Mucosa of stomach (tissue), 1 donor: ENCODE measurements around the gene HHLA2.
"Not testable (repeated sequence)": the region's sequence is repeated elsewhere in the genome, so short reads cannot be mapped to it uniquely, and the experiment has no call there.

Experiments
- H3K27me3 ChIP-seq: one replicate; pipeline ENCODE4 v1.7.0; 2013; ENCODE audit warnings: mild to moderate bottlenecking, low read length; ENCODE audit not compliant: control insufficient read depth, insufficient read depth
- H3K36me3 ChIP-seq: one replicate; pipeline ENCODE4 v1.7.0; 2013; ENCODE audit warnings: low read length; ENCODE audit not compliant: control insufficient read depth, insufficient read depth
- H3K4me1 ChIP-seq: one replicate; pipeline ENCODE4 v1.7.0; 2013; ENCODE audit warnings: mild to moderate bottlenecking, low read length; ENCODE audit not compliant: control insufficient read depth, insufficient read depth
- H3K4me3 ChIP-seq: one replicate; pipeline ENCODE4 v1.7.0; 2013; ENCODE audit warnings: low read length
- H3K9ac ChIP-seq: one replicate; pipeline ENCODE4 v1.7.0; 2013; ENCODE audit warnings: mild to moderate bottlenecking, low read length, moderate library complexity
- H3K9me3 ChIP-seq: one replicate; pipeline ENCODE4 v1.7.0; 2013; ENCODE audit warnings: mild to moderate bottlenecking, low read length, moderate library complexity; ENCODE audit not compliant: control insufficient read depth
- donor health status: Pancreatic carcinoma.

Gene HHLA2, protein sequence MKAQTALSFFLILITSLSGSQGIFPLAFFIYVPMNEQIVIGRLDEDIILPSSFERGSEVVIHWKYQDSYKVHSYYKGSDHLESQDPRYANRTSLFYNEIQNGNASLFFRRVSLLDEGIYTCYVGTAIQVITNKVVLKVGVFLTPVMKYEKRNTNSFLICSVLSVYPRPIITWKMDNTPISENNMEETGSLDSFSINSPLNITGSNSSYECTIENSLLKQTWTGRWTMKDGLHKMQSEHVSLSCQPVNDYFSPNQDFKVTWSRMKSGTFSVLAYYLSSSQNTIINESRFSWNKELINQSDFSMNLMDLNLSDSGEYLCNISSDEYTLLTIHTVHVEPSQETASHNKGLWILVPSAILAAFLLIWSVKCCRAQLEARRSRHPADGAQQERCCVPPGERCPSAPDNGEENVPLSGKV

DNA sequence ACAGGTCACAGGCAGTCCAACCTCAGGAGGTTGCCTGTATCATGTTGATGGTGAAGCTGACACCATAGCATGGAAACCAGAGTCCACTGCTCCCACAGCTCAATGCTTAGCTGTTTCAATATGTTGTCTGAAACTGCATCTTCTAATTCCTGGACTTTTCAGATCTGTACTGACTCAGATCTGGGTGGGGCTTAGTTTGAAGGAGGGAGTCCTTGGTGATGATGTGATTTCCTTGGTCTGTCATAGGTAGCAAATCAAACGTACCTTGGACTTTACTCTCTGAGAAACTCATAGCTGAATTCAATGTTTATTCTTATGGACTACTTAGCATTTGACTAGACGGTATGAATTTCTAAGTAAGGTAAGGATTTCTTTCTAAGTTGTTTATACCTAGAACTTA, at the start of gene HHLA2:
Gene HHLA2 (plus strand): TSS at position 310 of the 400 bp plus-strand sequence. CDS start 55,266 bp downstream, outside the sequence.
- H3K4me3 ChIP-seq: peak within 1 kb of the TSS; percentile 7
- H3K9me3 ChIP-seq: no peaks in the 10 kb centered on the region
- peak within 1 kb of the TSS; percentile 6 for H3K9ac ChIP-seq
- peaks cover 21% of the 10 kb centered on the region for H3K4me1 ChIP-seq
- no peaks in the 10 kb centered on the region for H3K27me3 ChIP-seq
- H3K36me3 ChIP-seq: no peaks in the 10 kb centered on the region

DNA sequence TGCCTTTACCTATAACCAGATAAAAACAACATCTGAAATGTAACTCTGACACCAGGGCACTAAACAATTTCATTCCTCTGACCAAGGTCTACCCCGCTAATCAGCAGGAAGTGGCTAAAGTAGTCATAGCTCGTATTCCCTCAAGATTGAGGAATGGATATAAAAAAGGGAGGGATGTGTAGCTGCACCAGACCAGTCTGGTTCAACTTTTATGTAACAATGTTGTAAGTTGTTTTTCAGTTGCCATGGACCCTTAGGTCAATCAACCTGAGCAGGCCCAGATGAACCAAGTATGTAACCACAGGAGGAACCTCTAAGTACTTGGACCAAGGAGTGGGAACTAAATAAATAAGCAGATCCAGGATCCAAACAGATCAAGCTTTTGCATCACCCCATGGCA, 45.7 kb upstream of the HHLA2 start:
- peaks cover 7% of the 10 kb centered on the region for H3K4me1 ChIP-seq
- no peaks in the 10 kb centered on the region for H3K9me3 ChIP-seq
- no peaks in the 10 kb centered on the region for H3K27me3 ChIP-seq
- no peak overlapping the region for H3K9ac ChIP-seq
- H3K4me3 ChIP-seq: no peak overlapping the region
- no peaks in the 10 kb centered on the region for H3K36me3 ChIP-seq

DNA sequence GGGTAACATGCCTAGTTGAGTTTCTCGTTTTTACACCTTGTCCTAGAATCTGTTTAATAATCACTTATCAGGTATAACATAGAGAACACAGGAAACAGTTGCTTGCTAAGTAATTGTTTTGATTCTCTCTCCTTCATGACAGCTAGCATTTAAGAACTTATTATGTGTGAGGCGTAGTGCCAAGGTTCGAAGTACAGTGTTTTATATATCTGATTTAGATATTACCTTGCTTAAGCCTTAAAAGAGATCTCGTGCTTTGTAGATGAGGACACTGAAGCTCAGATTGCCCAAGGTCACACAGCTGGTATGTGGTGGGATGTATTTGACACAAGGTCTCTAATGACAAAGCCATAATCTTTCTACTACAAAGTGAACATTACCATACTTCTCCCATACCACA, 45.1 kb upstream of the HHLA2 start:
- Histone ChIP-seq H3K4me3 (no peak overlapping the region), H3K9ac (no peak overlapping the region)

DNA sequence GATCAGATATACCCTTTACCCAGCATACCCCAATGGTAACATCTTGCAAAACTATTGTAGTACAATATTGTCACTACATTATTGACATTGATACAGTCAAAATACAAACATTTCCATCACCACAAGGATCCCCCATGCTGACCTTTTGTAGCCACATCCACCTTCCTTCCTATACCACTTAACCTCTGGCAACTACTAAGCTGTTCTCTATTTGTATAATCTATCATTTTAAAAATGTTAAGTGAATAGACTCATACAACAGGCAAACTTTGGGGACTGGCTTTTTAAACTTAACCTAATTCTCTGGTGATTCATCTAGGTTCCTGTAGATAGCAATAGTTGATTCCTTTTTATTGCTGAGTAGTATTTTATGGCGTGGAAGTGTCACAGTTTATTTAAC, 44.5 kb upstream of the HHLA2 start:
- Histone ChIP-seq H3K4me1 (peaks cover 7% of the 10 kb centered on the region), H3K9me3 (no peaks in the 10 kb centered on the region), H3K27me3 (no peaks in the 10 kb centered on the region), H3K36me3 (no peaks in the 10 kb centered on the region), H3K9ac (no peak overlapping the region), H3K4me3 (no peak overlapping the region)

More for the DNA sequence above, 45.1 kb upstream of the HHLA2 start:
- Histone ChIP-seq H3K27me3 (no peaks in the 10 kb centered on the region), H3K9me3 (no peaks in the 10 kb centered on the region), H3K4me1 (peaks cover 7% of the 10 kb centered on the region), H3K36me3 (no peaks in the 10 kb centered on the region)

DNA sequence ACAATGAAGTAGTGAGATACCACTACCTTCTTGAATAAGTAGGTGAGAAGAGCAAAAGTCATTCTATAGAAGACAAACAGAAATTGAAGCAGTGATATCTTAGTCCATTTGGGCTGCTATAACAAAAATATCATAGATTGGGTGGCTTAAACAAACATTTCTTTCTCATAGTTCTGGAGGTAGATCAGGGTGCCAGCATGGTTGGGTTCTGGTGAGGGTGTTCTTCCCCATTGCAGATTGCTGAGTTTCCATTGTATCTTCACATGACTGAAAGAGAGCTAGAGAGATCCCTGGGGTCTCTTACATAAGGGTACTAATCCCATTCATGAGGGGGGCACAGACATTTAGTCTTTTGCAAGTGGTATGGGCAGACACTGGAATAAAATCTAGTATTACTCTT, 41.2 kb upstream of the HHLA2 start:
- H3K4me1 ChIP-seq: peaks cover 7% of the 10 kb centered on the region
- H3K4me3 ChIP-seq: no peak overlapping the region
- no peaks in the 10 kb centered on the region for H3K36me3 ChIP-seq
- H3K9ac ChIP-seq: no peak overlapping the region
- H3K9me3 ChIP-seq: no peaks in the 10 kb centered on the region
- no peaks in the 10 kb centered on the region for H3K27me3 ChIP-seq

DNA sequence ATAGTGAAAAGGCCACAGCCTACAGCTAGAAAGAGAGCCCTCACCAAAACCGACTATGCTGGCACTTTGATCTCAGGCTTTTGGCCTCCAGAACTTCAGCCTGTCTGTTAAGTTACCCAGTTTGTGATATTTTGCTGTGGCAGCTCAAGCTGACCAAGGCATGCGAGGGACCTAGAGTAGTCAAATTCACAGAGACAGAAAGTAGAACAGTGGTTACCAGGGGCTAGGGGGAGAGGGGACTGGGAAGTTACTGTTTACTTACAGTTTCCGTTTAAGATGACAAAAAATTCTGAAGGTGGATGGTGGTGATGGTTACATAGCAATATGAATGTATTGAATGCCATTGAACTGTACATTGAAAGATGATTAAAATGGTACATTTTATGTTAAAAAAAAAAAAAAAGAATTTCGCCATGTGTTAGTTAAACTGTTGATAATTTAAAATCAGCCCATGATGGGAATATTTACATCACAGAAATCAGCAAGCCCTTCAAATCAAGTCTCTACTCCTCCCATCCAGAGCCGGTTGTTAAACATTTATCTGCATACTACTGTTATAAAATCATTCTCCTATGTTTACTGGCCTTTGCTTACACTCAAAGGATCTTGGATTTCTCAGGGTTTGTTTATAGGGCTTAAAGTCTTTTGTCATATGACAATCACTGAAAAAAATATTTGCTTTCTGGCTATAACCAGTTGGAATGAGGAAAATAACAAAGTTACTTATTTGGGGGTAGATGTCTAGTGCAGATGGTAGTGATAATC, 31.6 kb upstream of the HHLA2 start:
- not testable (repeated sequence) for H3K36me3 ChIP-seq, H3K4me3 ChIP-seq

DNA sequence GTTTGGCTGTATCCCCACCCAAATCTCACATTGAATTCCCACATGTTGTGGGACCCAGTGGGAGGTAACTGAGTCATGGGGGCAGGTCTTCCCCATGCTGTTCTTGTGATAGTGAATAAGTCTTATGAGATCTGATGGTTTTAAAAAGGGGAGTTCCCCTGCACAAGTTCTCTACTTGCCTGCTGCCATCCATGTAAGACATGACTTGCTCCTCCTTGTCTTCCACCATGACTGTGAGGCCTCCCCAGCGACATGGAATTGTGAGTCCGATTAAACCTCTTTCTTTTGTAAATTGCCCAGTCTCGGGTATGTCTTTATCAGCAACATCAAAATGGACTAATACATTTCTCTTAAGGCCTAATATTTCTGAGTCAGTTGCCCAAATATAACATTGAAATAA, 28.1 kb upstream of the HHLA2 start:
- H3K9ac ChIP-seq, H3K36me3 ChIP-seq, H3K4me3 ChIP-seq, H3K27me3 ChIP-seq, H3K9me3 ChIP-seq, H3K4me1 ChIP-seq: not testable (repeated sequence)

More for the DNA sequence above, 31.6 kb upstream of the HHLA2 start:
- not testable (repeated sequence) for H3K9ac ChIP-seq, H3K27me3 ChIP-seq, H3K9me3 ChIP-seq, H3K4me1 ChIP-seq

DNA sequence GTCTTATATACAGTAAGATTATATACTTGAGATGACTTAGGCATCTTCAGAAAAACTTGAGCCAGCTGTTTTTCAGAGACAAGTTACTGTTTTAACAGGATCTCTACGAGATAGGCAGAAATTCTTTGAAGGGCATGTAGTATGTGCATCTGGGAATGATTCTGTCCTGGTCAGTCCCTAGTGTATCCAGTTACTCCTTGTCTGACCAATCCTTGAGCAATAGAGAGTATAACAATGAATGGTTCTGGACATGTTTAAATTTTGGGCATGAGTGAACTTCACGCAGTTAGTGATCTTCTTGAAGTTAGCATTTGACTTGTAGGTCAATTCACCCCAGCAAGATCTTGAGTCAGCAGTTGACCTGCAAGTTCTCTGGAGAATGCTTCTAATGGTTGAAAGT, 24.7 kb upstream of the HHLA2 start:
- no peak overlapping the region for H3K9ac ChIP-seq
- H3K36me3 ChIP-seq: no peaks in the 10 kb centered on the region
- H3K4me3 ChIP-seq: no peak overlapping the region
- H3K27me3 ChIP-seq: no peaks in the 10 kb centered on the region
- no peaks in the 10 kb centered on the region for H3K4me1 ChIP-seq
- H3K9me3 ChIP-seq: no peaks in the 10 kb centered on the region

DNA sequence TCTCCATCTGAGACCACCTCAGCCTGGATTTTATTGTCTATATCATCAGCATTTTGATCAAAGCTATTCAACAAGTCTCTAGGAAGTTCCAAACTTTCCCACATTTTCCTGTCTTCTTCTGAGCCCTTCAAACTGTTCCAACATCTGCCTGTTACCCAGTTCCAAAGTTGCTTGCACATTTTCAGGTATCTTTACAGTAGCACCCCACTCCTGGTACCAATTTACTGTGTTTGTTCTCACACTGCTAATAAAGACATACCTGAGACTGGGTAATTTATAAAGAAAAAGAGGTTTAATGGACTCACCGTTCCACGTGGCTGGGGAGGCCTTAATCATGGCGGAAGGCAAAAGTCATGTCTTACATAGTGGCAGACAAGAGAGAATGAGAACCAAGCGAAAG, 17.3 kb upstream of the HHLA2 start:
- not testable (repeated sequence) for H3K9me3 ChIP-seq, H3K4me1 ChIP-seq, H3K4me3 ChIP-seq, H3K9ac ChIP-seq, H3K27me3 ChIP-seq, H3K36me3 ChIP-seq

DNA sequence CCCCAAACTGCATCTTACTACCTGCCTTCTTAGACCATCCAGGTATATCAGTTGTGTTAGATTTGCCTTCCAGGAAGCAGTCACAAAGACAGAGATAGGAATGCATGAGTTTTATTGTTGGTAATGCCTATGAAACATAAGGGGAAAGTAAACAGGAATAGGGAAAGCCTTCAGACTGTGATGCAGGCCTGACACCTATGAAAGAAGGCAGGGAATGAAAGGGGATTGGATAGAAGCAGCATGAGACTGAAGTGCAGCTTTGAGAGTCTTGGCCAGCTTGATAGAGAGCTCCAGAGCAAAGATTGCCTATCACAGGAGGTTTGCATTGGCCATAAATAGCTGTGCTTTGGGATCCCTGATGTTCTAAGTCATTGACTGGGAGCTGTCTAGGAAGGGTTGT, 15.9 kb upstream of the HHLA2 start:
- no peak overlapping the region for H3K9ac ChIP-seq
- H3K27me3 ChIP-seq: no peaks in the 10 kb centered on the region
- no peaks in the 10 kb centered on the region for H3K36me3 ChIP-seq
- no peaks in the 10 kb centered on the region for H3K9me3 ChIP-seq
- H3K4me3 ChIP-seq: no peak overlapping the region
- H3K4me1 ChIP-seq: no peaks in the 10 kb centered on the region

DNA sequence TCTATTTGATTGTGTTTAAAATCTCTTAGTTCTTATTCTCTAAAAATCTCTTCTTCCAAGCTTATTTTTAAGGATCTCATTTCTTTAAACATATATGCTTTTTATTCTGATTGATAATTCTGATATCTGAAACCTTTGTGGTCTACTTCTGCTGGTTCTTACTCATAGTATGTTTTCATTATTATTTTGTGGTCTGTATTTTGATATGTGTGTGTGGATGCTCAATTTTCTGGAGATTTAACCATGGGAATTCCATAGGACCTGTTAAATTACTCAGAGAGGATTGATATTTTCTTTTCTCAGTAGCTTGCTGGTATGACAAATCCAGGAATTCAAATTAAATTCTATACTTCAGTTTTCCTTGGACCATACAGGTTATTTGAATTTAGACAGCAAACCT, 14.7 kb upstream of the HHLA2 start:
- H3K9ac ChIP-seq: no peak overlapping the region
- no peaks in the 10 kb centered on the region for H3K27me3 ChIP-seq
- no peaks in the 10 kb centered on the region for H3K36me3 ChIP-seq
- no peaks in the 10 kb centered on the region for H3K4me1 ChIP-seq
- H3K9me3 ChIP-seq: no peaks in the 10 kb centered on the region
- H3K4me3 ChIP-seq: no peak overlapping the region

DNA sequence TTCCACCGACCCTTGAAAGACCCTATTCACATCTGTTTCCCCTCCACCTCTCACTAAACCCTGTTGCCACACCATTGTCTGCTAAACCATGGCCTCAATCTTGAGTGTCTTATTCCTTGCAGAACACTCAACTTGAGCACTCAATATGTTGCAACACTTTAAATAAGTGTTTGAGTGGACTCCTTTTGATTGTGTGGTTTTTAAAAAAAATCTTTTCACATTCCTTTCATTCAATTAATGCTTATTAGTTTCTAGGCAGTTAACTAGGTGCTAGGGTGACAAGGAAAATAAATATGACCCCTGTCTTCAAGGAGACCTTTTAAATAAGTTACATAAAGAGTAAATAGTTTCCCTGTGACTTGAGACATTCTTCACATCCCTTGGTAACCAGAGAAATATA, 13.3 kb upstream of the HHLA2 start:
- Histone ChIP-seq H3K9ac (no peak overlapping the region), H3K36me3 (no peaks in the 10 kb centered on the region), H3K4me3 (no peak overlapping the region), H3K27me3 (no peaks in the 10 kb centered on the region), H3K4me1 (no peaks in the 10 kb centered on the region), H3K9me3 (no peaks in the 10 kb centered on the region)
